Jurkat, Clone E6-1 (cell line): ENCODE data around the gene PTCH2.

Experiments used
- DNase-seq: peaks from one replicate; pipeline ENCODE4 v3.0.0-alpha.2; 2011; ENCODE audit warnings: low read depth, low spot score
- H3K4me3 ChIP-seq: 2 replicates; pipeline ENCODE4 v1.5.1; 2011; ENCODE audit warnings: mild to moderate bottlenecking, low read length, control low read depth, moderate library complexity

Gene PTCH2

DNA sequence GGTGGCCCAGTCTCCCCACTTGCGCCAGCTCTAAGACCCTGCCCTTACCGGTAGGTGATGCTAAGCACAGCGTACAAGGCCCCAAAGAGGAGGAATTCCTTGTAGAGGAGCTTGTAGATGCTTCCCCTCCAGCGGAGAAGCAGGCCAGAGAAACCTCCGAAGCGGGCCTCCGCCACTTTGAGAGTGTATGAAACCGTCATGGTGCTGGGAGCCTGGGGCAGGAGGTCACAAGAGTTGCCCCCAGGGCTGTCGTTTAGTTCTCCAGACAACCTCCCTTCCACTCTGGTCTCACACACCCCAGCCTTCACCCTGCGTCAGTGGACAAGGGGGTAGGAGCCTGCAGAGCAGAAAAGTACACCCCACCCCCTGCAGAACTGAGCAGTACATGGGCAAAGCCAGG is 55.5 kb downstream of the PTCH2 start:
- H3K4me3 ChIP-seq = no peak overlapping the region
- DNase-seq = no peak

- no peak overlapping the region for H3K4me3 ChIP-seq
Observed at GRCh38 chr1:44786841-44787426, 56.1 kb downstream of the PTCH2 start.

GRCh38 chr1:44786138-44786840 is 56.8 kb downstream of the PTCH2 start:
- DNase-seq = peak; percentile 43
- H3K4me3 ChIP-seq = no peak overlapping the region

More at GRCh38 chr1:44786841-44787426, 56.1 kb downstream of the PTCH2 start:
- no peak for DNase-seq

DNA sequence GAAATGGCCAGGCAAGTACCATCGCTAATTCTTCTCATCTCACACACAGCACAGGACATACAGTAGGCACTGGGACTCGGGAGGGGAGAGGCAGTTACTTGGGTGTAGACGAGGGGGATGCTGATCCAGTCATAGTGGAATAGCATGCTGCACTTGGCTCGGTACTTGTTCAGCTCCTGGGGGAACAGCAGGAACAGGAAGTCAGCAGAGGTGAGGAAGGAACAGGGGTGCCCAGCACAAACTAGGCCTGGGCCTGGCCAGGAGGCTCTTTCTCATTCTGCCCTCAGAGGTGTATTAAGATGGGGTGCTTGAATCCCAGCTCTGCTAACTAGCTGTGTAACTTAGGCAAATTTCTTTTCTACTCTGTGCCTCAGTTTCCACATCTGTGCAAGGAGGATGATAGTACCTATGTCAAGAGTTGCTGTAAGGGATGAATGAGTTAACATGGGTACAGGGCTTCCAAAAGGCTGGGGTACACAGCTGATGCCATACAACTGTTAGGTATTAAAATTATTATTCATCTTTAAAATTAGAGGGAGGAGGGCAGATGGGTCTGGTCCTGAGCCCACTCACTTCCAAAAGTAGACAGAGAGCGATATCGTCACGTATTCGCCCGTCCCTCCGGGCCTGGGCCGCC is 57.4 kb downstream of the PTCH2 start:
- DNase-seq = no peak
- H3K4me3 ChIP-seq = no peak overlapping the region

- DNase-seq = no peak
- no peak overlapping the region for H3K4me3 ChIP-seq
Observed at GRCh38 chr1:44785029-44785380, 58.0 kb downstream of the PTCH2 start.

DNA sequence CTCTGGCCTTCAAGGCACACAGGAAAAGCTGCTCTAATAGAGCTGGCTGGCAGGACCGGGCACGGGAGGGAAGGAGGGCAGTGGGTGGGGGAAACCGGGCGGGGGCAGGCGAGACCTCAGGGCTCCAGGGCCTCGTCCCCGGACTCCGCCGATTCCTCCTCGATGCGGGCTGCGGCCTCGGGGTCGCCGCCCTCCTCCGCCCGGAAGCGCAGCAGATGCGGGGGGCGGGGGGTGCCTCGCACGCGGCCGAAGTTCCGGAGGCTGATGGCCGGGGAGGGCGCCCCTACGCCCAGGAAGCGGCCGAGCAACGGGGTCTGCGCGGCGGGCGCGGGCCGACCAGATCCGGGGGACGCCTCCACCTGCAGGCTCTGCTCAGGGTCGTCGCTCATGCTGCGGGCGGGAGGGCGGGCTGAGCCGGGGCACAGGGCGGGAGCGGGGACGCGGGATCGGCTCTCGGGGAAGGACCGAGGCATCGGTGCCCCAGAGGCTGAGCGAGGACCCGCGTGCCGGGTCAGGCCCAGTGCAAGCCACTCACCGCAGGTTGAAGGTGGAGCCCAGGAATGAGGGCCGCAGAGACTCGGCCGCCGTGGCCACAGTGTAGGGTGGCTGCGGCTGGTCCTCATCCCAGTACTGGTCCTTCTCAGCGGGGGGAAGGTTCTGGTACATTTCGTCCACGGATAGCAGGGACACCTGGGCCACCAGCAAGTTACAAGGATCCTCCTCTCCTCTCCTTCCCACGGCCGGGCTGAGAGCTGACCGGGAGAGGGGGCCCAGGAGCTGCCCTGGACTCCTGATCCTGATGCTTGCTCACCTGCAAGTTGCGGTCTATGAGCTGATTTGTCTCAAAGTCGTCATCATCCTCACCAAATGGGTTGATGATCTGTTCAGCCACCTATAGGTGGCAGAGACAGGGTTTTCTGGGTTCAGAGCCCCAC is 58.7 kb downstream of the PTCH2 start:
- DNase-seq = no peak
- no peak overlapping the region for H3K4me3 ChIP-seq

GRCh38 chr1:44783697-44784093 is 59.4 kb downstream of the PTCH2 start:
- DNase-seq = no peak
- H3K4me3 ChIP-seq = no peak overlapping the region

DNA sequence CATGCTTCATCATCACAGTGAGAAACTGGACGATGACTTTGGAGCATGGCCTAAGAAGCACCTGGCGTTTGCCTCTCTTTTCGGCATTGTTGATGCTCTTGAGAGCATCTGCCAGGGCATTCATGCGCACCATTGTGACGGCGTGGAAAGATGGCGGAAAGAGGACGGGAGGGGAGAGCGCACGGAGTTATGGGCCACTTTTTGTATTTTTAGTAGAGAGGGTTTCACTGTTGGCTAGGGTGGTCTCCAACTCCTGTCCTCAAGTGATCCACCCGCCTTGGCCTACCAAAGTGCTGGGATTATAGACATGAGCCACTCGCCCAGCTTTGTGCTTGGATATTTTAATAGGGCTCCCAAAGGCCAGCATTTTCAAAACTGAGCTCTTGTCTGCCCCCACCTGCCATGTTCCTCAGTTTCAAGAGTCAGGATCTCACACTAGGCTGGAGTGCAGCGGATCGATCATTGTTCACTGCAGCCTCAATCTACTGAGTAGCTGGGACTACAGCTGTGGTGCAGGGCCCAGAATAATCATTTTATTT is 62.4 kb downstream of the PTCH2 start:
- no peak overlapping the region for H3K4me3 ChIP-seq
- DNase-seq = no peak

GRCh38 chr1:44778705-44779576 is 64.1 kb downstream of the PTCH2 start:
- DNase-seq = no peak
- no peak overlapping the region for H3K4me3 ChIP-seq

- H3K4me3 ChIP-seq = no peak overlapping the region
- no peak for DNase-seq
Observed at GRCh38 chr1:44777969-44778635, 65.0 kb downstream of the PTCH2 start.

DNA sequence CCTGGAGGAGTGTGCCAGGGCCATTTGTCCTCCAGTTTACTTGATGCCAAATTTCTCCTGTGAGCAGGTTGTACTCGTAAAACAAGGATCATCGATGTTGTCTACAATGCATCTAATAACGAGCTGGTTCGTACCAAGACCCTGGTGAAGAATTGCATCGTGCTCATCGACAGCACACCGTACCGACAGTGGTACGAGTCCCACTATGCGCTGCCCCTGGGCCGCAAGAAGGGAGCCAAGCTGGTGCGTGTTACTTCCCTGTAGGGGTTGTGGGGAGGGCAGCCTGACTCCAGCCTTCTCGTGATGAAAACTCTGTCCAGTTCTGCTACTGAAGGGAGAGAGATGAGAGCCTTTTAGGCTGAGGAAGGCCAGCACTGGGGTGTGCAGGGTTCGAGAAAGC is 65.5 kb downstream of the PTCH2 start:
- no peak overlapping the region for H3K4me3 ChIP-seq
- no peak for DNase-seq

DNA sequence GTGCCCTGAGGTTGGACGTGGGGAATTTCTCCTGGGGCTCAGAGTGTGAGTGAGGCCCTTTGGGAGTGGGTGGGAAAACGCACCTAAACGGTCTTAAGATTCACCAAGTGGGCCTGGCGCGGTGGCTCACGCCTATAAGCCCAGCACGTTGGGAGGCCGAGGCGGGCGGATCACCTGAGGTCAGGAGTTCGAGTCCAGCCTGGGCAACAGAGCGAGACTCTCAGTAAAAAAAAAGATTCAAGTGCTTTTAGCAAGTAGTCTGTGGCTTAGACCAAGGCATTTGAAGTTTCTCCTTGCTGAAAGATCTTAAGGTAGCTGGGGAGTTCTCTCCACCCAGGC is 66.4 kb downstream of the PTCH2 start:
- no peak for DNase-seq

GRCh38 chr1:44775930-44776729 is 66.9 kb downstream of the PTCH2 start:
- no peak for DNase-seq
- peak overlapping the region; percentile 98 for H3K4me3 ChIP-seq

More for the DNA sequence above, 66.4 kb downstream of the PTCH2 start:
- peak overlapping the region; percentile 98 for H3K4me3 ChIP-seq

DNA sequence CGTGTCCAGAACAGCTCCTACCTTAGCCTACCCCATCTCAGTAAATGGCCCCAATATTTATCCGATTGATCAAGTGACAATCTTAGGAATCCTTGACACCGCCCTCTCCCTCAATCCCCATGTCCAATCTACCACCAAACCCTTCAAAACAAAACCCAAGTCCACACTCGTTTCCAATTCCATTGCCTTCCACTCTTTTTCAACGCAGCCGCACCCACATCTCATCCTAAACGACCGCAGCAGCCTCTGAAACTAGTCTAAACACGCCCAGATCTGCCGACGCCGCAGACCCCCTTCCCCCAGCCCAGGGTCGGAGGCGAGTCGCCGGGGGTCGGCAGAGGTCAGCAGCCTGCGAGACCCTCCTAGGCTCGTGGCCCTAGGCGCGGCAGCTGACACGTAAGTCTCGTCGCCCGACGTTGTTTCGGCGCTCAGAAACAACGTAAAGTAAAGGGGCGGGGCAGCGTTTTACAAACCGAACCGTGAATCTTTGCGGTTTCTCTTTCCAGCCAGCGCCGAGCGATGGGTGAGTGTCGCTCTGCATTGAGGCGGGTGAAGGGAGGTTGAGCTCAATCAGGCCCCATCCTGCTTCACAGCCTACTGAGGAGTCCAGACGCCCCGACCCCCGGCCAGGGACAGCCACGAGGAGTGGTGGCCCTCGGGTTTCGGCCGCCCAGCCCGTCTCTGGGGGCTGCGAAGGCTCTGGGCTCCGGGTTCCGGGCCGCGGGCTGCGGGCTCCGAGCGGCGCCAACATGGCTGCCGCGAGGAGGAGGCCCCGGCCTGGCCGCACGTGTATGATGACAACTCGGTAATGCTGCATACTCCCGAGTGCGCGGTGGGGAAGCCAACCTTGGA is 67.7 kb downstream of the PTCH2 start, which contains the start of gene RPS8:
RPS8 (plus strand) TSS at position 463 of the 852 bp plus-strand sequence; CDS start at position 520, 57 bp downstream.
- peak within 1 kb of the TSS; percentile 98 for H3K4me3 ChIP-seq
- peak; percentile 94 for DNase-seq
